Measurements from ENCODE around the gene PTPRD. TPM values are rescaled to one million over a fixed set of nuclear protein-coding genes. Genes with fewer than 3 reads are reported as not detected.

PTPRD gene
- total and polyA plus RNA-seq, 2 of the 4 experiments (the other 2 are of a cell fraction) = 0.07 to 0.18 TPM

GRCh38 chr9:9615086-9615485 lies 997.7 kb downstream of the PTPRD start:
- dilution Hi-C loops (cut with HindIII; ENCODE audit: low sequenced_read_pairs, unreplicated experiment) = no loop called here
- no peak overlapping the region for H2AFZ ChIP-seq (replicated peaks; ENCODE audit: low read length, poor library complexity)
- H4K5ac ChIP-seq (ENCODE audit: low read depth, low read length) = no peak overlapping the region
- intact Hi-C loops (cut with micrococcal nuclease) = no loop called here
- no peaks in the 10 kb centered on the region for H4K20me1 ChIP-seq (ENCODE audit: insufficient read depth, low read length)
- no peaks in the 10 kb centered on the region for H3K4me1 ChIP-seq (ENCODE audit: control insufficient read depth, insufficient read depth, low read length)
- H3K4me2 ChIP-seq (ENCODE audit: low read depth, low read length) = no peak overlapping the region
- TF ChIP-seq ELK1 (IDR thresholded peaks at IDR 0.05; ENCODE audit: borderline replicate concordance, low read depth, low read length) (no peak), BHLHE40 (IDR thresholded peaks at IDR 0.05; ENCODE audit: low read depth, low read length) (no peak), POLR2A (IDR thresholded peaks at IDR 0.05; ENCODE audit: low read depth, low read length) (no peak), FOS (IDR thresholded peaks at IDR 0.05; ENCODE audit: low read depth, low read length) (no peak), CEBPB (IDR thresholded peaks at IDR 0.05; ENCODE audit: low read depth, low read length) (no peak)
- H2BK120ac ChIP-seq (ENCODE audit: low read depth, low read length) = no peak overlapping the region
- no peak overlapping the region for H3K9ac ChIP-seq (ENCODE audit: low read depth, low read length)
- no peak overlapping the region for H3K56ac ChIP-seq (ENCODE audit: extremely low read depth, insufficient read depth, low read length)
- no peaks in the 10 kb centered on the region for H3K9me1 ChIP-seq (ENCODE audit: insufficient read depth, low read length)
- no TSS peak for BruUV-seq (replicated peaks)
- no peak overlapping the region for H3K14ac ChIP-seq (replicated peaks; ENCODE audit: low read depth, low read length)
- H2BK20ac ChIP-seq (ENCODE audit: low read depth, low read length) = no peak overlapping the region
- no peak overlapping the region for H3K27ac ChIP-seq (ENCODE audit: insufficient read depth, low read length)
- no peak overlapping the region for H3K4me3 ChIP-seq (ENCODE audit: insufficient read depth, low read depth, low read length)
- no peak overlapping the region for H3K4ac ChIP-seq (ENCODE audit: low read depth, low read length)
- in situ Hi-C loops (cut with MboI; ENCODE audit: low sequenced_read_pairs) = no loop called here
- H3K9me3 ChIP-seq (ENCODE audit: control insufficient read depth, insufficient read depth, low read length) = peaks cover 3% of the 10 kb centered on the region
- no peak overlapping the region for H3K23ac ChIP-seq (ENCODE audit: low read depth, low read length)
- no peak overlapping the region for H4K8ac ChIP-seq (ENCODE audit: low read depth in 2 of 2, low read length in 2 of 2)
- ChIA-PET POLR2A (ENCODE audit: unreplicated experiment) (no interaction called here), CTCF (no interaction called here)
- H2BK5ac ChIP-seq (ENCODE audit: low read depth, low read length, poor library complexity, severe bottlenecking) = no peak overlapping the region
- no peaks in the 10 kb centered on the region for H3K36me3 ChIP-seq (ENCODE audit: control insufficient read depth, insufficient read depth, low read length)
- no peaks in the 10 kb centered on the region for H3K79me1 ChIP-seq (ENCODE audit: low read depth in 1 of 2, low read length in 2 of 2)
- no peak overlapping the region for H2AK9ac ChIP-seq (replicated peaks; ENCODE audit: low read depth, low read length, poor library complexity)
- no peaks in the 10 kb centered on the region for H3K27me3 ChIP-seq (ENCODE audit: control insufficient read depth, insufficient read depth, low read length)
- no peak for ATAC-seq (ENCODE audit: low read depth)
- no peak overlapping the region for H4K91ac ChIP-seq (ENCODE audit: insufficient read depth, low read depth, low read length)
- H2BK15ac ChIP-seq (ENCODE audit: low read depth, low read length) = no peak overlapping the region
- no peak overlapping the region for H2AK5ac ChIP-seq (ENCODE audit: low read depth, low read length)
- WGBS, 2 experiments (ENCODE audit: extremely low coverage in 2 of 2, insufficient read length in 1 of 2) = no CpG with 5 or more reads among the region's 5 CpGs
- no peak overlapping the region for H3K18ac ChIP-seq (ENCODE audit: low read depth, low read length)
- DNase-seq = no peak
